ENCODE results near the gene MPND. TPM values are rescaled to one million over a fixed set of nuclear protein-coding genes. Genes with fewer than 3 reads are reported as not detected.

The MPND gene
- total and polyA plus RNA-seq, 2 of the 13 experiments (the other 11 are each of a cell fraction or from before 2014, with no cell fraction given) = 10.8 to 15.8 TPM

- TF ChIP-seq MYPOP (CRISPR knock-in tag; IDR thresholded peaks at IDR 0.05) = no peak
- TF ChIP-seq ZNF850 (CRISPR knock-in tag; conservative IDR thresholded peaks at IDR 0.05) = no peak
- no peak for TF ChIP-seq NFYB (CRISPR knock-in tag; IDR thresholded peaks at IDR 0.05)
- no peak for TF ChIP-seq CEBPB (IDR thresholded peaks at IDR 0.05; ENCODE audit: borderline replicate concordance, low read depth, low read length)
- TF ChIP-seq, protein P1, sequence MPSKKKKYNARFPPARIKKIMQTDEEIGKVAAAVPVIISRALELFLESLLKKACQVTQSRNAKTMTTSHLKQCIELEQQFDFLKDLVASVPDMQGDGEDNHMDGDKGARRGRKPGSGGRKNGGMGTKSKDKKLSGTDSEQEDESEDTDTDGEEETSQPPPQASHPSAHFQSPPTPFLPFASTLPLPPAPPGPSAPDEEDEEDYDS (CRISPR knock-in tag; IDR thresholded peaks at IDR 0.05) = peak; percentile 93
- no peak for TF ChIP-seq SMARCC2 (IDR thresholded peaks at IDR 0.05)
- no peak for TF ChIP-seq KDM5A (IDR thresholded peaks at IDR 0.05; ENCODE audit: borderline replicate concordance, low read length)
- TF ChIP-seq ZBED4 (CRISPR knock-in tag; IDR thresholded peaks at IDR 0.05; ENCODE audit: borderline replicate concordance) = no peak
- no peak for TF ChIP-seq ZNF572 (CRISPR knock-in tag; IDR thresholded peaks at IDR 0.05)
- TF ChIP-seq, protein P2, sequence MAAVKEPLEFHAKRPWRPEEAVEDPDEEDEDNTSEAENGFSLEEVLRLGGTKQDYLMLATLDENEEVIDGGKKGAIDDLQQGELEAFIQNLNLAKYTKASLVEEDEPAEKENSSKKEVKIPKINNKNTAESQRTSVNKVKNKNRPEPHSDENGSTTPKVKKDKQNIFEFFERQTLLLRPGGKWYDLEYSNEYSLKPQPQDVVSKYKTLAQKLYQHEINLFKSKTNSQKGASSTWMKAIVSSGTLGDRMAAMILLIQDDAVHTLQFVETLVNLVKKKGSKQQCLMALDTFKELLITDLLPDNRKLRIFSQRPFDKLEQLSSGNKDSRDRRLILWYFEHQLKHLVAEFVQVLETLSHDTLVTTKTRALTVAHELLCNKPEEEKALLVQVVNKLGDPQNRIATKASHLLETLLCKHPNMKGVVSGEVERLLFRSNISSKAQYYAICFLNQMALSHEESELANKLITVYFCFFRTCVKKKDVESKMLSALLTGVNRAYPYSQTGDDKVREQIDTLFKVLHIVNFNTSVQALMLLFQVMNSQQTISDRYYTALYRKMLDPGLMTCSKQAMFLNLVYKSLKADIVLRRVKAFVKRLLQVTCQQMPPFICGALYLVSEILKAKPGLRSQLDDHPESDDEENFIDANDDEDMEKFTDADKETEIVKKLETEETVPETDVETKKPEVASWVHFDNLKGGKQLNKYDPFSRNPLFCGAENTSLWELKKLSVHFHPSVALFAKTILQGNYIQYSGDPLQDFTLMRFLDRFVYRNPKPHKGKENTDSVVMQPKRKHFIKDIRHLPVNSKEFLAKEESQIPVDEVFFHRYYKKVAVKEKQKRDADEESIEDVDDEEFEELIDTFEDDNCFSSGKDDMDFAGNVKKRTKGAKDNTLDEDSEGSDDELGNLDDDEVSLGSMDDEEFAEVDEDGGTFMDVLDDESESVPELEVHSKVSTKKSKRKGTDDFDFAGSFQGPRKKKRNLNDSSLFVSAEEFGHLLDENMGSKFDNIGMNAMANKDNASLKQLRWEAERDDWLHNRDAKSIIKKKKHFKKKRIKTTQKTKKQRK (IDR thresholded peaks at IDR 0.05; ENCODE audit: low read length) = no peak
- no peak for TF ChIP-seq JUN (CRISPR knock-in tag; IDR thresholded peaks at IDR 0.05)
- no peak for TF ChIP-seq ZSCAN22 (CRISPR knock-in tag; IDR thresholded peaks at IDR 0.05)
- peak; percentile 52; the same call in 1 of the 2 replicates for TF ChIP-seq ZNF574 (CRISPR knock-in tag; IDR thresholded peaks at IDR 0.05)
- TF ChIP-seq ZNF335 (CRISPR knock-in tag; IDR thresholded peaks at IDR 0.05) = no peak
These were observed at the start of gene MPND (continued) for GRCh38 chr19:4343370-4344307.

Measured in HepG2 (cell line).